ENCODE measurements around the gene CHST11. TPM values are rescaled to one million over a fixed set of nuclear protein-coding genes. Genes with fewer than 3 reads are reported as not detected.

Gene CHST11
- total and polyA plus RNA-seq, 2 donors: 4.7 to 10.0 TPM

DNA sequence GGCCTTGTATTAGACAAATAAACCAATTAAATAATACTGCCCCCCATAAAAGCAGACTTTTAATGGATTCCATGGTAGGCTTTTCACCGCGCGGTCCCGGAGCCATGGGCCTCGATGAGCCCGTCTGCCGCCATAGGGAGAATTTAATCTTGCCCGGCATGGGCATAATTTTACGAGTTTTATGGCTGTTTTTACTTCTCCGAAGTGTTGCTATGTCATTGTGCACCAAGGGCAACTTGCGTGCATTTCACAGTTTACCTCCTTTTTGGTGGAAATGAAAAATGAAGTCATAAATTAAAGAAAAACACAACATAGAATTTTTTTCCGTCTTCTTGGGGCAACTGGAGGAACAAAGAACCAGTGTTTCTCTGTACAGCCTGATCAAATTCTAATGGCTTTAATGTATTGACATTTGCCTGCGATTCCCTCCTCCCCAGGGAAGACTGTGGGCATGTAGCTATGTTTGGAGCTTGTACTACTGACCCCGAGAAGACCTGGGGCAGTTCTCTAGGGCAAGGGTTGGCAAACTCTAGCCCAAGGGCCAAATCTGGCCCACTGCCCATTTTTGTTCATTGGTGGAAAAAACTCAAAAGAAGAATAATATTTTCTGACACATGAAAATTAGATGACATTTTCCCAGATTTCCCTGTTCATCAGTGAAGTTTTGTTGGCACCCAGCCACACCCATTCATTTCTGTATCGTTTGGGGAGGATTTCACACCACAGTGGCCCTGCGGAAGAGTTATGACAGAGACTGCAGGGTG lies 142.7 kb downstream of the CHST11 start:
- H3K27ac ChIP-seq (ENCODE audit: low read depth): no peak overlapping the region
- 88% methylated on average over 16 of the region's 16 CpGs for WGBS
- H3K36me3 ChIP-seq (ENCODE audit: insufficient read depth): no peaks in the 10 kb centered on the region
- H3K4me3 ChIP-seq (ENCODE audit: low read depth, low read length): no peak overlapping the region
- no peak for DNase-seq (ENCODE audit: extremely low spot score)
- no peaks in the 10 kb centered on the region for H3K4me1 ChIP-seq (ENCODE audit: insufficient read depth)

DNA sequence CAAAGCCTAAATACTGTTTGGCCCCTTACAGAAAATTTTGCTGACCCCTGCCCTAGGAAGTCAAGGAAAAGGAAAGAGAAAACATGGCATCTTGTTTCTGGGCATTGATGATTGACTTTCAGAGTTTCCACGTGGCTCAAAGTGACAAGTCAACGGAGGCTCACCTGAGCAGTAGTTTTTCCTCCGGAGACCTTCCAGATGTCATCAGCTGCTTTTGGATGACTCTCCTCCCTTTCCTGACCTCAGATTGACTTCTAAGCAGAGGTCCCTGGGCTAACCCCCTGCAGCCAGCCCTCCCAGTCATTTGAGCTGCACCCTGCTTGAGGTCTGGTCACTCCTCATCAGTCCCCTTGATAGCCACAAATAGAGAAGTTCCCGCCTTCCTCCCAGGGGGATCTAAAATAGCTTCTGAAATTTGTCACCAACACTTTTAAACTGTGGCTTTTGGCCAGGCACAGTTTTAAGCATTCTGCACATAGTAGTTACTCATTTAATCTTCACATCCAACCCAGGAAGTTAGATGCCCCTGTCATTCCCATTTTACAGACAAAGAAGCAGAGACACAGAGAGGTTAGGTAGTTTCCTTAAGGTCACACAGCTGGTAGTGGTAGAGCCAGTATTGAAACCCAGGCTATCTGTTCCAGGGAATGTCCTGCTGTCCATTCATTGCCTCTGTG lies 143.4 kb downstream of the CHST11 start:
- Histone ChIP-seq H3K36me3 (ENCODE audit: insufficient read depth) (no peaks in the 10 kb centered on the region), H3K4me1 (ENCODE audit: insufficient read depth) (no peaks in the 10 kb centered on the region), H3K4me3 (ENCODE audit: low read depth, low read length) (no peak overlapping the region), H3K27ac (ENCODE audit: low read depth) (no peak overlapping the region)
- DNase-seq (ENCODE audit: extremely low spot score): no peak
- WGBS: 87% methylated on average over 4 of the region's 4 CpGs

DNA sequence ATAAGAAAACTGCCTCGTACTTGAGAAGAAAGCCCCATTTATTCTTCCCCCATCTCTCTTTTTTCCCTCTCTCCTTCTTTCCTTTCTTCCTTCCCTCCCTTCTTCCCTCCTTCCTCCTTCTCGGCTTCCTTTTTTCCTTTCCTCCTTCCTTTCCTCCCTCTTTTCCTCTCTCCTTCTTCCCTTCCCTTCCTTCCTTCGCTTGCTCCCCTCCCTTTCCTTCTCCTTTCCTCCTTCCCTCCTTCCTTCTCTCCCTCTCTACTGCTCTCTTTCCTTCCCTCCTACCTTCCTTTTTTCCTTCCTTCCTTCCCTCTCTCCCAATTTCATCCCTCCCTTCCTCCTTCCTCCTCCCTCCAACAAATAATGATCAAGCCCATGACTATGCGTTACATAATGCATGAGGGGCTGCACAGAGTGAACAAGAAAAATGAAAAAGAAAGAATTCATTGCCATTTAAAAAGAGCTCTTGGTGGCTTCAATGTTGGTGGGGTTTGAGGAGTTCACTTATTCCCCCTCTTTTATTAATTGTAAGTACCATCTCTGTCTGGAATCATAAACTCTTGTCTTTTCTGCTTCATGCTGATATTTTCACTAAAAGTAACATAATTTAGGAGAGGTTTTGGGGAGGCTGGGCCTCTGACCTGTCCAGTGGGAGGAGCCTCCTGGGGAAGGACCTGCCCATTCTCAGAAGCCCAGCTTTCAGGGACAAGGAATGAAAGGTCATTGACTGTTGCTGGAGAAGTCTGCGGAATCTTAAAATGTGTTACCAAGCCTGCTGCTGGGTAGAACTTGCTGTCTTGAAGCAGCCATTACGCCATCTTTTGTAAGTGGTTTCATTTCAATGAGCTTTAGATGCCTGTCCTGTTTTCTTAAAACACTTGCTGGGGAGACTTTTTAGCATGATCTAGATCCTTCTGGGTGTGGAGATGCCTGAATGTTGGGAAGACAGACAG lies 144.3 kb downstream of the CHST11 start:
- Histone ChIP-seq H3K4me1 (ENCODE audit: insufficient read depth) (no peaks in the 10 kb centered on the region), H3K27ac (ENCODE audit: low read depth) (no peak overlapping the region), H3K36me3 (ENCODE audit: insufficient read depth) (no peaks in the 10 kb centered on the region), H3K4me3 (ENCODE audit: low read depth, low read length) (no peak overlapping the region)
- DNase-seq (ENCODE audit: extremely low spot score): no peak
- WGBS: 93% methylated on average over 6 of the region's 6 CpGs

DNA sequence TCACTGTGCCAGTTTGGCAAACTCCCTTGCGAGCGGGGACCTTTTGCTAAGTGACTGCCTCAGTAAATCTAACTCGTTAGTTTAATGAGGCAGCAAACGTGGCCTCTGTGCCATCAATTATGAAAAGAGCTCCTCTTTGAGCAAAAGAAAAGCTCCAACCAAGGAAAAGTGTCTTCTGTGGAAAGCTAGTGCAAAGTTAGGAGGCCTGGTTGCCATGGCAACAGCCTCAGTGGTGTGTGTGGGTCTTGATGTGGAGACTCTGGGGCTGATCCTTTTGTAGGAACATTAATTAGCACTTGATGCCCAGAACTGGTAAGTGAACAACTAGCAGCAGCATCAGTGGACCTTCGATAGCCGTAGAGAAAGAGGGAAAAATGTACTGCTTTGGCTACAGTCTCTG lies 145.7 kb downstream of the CHST11 start:
- 96% methylated on average over 6 of the region's 6 CpGs for WGBS
- H3K27ac ChIP-seq (ENCODE audit: low read depth): no peak overlapping the region
- DNase-seq (ENCODE audit: extremely low spot score): no peak
- H3K36me3 ChIP-seq (ENCODE audit: insufficient read depth): no peaks in the 10 kb centered on the region
- H3K4me1 ChIP-seq (ENCODE audit: insufficient read depth): no peaks in the 10 kb centered on the region
- H3K4me3 ChIP-seq (ENCODE audit: low read depth, low read length): no peak overlapping the region

DNA sequence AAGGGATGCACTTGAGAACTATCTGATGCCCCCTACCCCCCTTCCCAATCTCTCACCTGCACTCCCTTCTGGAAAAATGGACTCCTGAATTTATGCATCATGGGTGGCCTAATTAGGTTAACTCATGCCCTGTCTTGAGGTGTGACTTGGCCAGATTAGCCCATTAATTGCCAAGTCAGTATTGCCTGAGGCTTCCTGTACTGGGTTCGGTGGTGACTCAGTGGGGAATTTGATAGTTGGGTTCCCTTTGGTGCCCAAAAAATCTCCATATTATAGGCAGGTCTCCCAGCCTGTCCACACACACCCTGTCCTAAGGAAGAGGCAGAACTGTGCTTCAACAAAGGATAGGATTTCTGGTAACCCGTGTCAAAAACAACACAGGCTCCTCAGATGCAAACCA lies 146.1 kb downstream of the CHST11 start:
- no peak overlapping the region for H3K4me3 ChIP-seq (ENCODE audit: low read depth, low read length)
- H3K4me1 ChIP-seq (ENCODE audit: insufficient read depth): no peaks in the 10 kb centered on the region
- no peaks in the 10 kb centered on the region for H3K36me3 ChIP-seq (ENCODE audit: insufficient read depth)
- no peak for DNase-seq (ENCODE audit: extremely low spot score)
- WGBS: 95% methylated on average over 2 of the region's 2 CpGs
- H3K27ac ChIP-seq (ENCODE audit: low read depth): no peak overlapping the region

DNA sequence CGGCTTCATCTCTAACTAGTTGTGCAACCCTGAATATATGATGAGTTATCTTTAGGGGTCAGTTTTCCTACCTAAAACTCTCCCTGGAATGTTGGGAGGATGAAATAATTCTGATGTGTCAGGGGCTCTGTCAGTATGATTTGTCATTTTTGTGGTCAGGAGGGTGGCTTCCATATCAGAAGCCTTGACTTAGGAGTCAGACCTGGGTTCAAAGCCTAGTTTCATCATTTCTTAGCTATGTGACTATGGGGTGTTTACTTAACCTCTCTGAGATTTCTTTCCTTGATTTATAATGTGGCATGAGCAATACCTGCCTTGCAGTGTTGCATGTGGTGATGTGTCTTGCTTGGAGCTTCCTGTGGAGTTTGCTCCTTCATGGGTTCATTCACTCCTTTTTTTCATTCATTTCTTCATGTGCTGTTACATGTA lies 146.8 kb downstream of the CHST11 start:
- no peak for DNase-seq (ENCODE audit: extremely low spot score)
- no peaks in the 10 kb centered on the region for H3K4me1 ChIP-seq (ENCODE audit: insufficient read depth)
- H3K4me3 ChIP-seq (ENCODE audit: low read depth, low read length): no peak overlapping the region
- no peak overlapping the region for H3K27ac ChIP-seq (ENCODE audit: low read depth)
- 97% methylated on average over 1 of the region's 1 CpG for WGBS
- no peaks in the 10 kb centered on the region for H3K36me3 ChIP-seq (ENCODE audit: insufficient read depth)

DNA sequence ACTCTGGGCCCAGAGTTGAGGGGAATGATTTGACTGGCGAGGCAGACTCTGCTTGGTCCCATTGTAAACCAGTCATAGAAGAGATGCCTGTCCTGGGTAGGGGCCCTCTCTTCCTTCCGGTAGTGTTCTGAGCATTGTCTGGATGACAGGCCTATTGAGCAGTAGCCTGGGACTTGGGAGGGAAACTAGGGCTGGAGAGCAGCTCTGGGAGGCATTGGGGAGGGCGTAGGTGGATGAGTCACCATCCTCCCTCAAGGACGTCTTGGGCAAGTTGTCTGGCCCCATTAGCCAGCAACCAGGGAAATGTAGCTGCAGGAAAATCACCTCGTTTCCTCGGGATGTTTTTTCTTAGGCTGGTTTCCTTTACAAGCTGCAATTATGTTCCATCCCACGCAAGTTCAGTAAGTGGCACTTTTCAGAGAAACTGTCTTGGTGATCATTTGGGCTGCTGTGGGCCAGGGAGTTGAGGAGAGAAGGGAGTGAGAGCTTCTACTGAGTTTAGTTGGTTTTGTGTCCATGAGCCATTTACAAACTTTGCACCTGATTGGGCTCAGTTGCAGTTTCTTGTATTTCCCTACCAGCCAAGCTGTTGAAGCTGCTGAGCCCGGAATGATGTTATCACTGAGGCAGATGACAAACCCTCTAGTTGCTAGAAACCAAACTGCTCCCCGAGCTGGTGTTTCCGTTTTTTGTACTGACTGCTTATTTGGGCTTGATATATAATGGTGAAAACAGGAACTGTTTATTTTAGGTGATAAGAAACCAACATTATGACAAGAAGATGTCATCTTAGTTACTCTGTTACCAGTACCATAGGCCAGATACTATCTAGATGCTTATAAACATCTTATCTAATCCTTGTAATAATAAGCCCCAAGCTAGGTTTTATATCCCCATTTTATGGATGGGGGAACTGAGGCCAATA lies 147.6 kb downstream of the CHST11 start:
- Histone ChIP-seq H3K27ac (ENCODE audit: low read depth) (no peak overlapping the region), H3K36me3 (ENCODE audit: insufficient read depth) (no peaks in the 10 kb centered on the region), H3K4me1 (ENCODE audit: insufficient read depth) (no peaks in the 10 kb centered on the region), H3K4me3 (ENCODE audit: low read depth, low read length) (no peak overlapping the region)
- 43% methylated on average over 10 of the region's 10 CpGs for WGBS
- DNase-seq (ENCODE audit: extremely low spot score): no peak

DNA sequence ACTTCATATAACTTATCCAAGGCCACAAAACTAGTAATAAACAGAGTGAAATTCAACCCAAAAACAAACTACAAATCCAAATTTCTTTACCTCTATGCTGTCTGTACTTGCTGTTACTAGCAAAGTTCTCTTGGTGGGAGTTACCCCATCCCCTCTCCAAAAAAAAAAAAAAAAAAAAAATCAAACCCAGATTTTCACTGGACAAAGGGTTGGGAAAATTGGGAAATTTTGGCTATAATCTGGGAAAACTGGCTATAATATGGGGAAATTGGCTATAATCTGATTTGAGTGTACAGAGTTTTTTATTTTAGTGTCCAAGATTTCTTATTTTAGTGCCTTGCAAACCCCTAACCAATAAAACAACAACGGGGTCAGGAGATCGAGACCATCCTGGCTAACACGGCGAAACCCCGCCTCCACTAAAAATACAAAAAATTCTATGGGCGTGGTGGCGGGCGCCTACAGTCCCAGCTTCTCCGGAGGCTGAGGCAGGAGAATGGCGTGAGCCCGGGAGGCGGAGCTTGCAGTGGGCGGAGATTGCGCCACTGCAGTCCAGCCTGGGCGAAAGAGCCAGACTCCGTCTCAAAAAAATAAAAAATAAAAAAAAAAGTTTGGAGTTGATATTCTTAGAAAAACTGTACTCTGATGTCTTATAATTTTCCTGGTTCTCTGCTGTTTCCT lies 148.4 kb downstream of the CHST11 start:
- Histone ChIP-seq H3K4me3 (ENCODE audit: low read depth, low read length) (no peak overlapping the region), H3K27ac (ENCODE audit: low read depth) (no peak overlapping the region), H3K4me1 (ENCODE audit: insufficient read depth) (no peaks in the 10 kb centered on the region), H3K36me3 (ENCODE audit: insufficient read depth) (no peaks in the 10 kb centered on the region)
- no peak for DNase-seq (ENCODE audit: extremely low spot score)
- WGBS: 89% methylated on average over 16 of the region's 16 CpGs

DNA sequence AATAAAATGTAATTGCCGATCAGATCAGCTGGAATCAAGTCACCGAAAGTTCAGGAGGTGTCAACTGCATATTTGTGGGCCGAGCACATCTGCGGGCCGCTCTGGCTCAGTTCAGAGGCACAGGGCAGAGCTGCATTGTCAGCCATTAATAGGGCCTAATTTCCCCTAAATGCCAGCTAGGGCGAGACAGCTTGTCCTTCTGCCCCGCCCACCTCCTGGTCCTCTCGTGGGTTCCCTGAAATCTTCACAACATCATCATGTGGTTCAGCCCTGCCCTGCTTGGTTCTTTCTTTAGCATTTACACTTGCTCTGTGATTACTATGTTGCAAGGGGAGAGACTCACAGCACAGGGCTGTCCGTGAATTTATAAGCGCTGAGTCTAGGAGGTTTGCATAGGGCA lies 148.9 kb downstream of the CHST11 start:
- Histone ChIP-seq H3K27ac (ENCODE audit: low read depth) (no peak overlapping the region), H3K4me3 (ENCODE audit: low read depth, low read length) (no peak overlapping the region)

DNA sequence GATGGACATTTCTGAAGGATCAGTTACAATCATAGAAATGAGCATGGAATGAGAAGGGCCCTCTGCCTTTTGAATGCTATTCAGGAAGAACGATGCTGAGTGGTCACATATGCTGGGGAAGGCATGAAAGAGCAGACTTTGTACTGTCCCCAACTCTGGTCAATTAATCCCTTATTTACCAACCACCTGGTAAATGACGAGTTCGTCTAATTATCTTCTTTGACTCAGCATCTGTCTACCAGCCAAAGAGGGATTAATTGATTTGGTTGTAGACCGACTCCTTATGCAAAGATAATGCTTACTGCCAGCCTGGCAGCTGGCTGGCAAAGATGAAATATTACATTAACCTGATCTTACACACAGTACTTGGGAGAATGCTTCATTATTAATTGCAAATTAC lies 152.2 kb downstream of the CHST11 start:
- Histone ChIP-seq H3K4me3 (ENCODE audit: low read depth, low read length) (no peak overlapping the region), H3K4me1 (ENCODE audit: insufficient read depth) (no peaks in the 10 kb centered on the region), H3K36me3 (ENCODE audit: insufficient read depth) (no peaks in the 10 kb centered on the region), H3K27ac (ENCODE audit: low read depth) (no peak overlapping the region)
- WGBS: 91% methylated on average over 4 of the region's 4 CpGs
- DNase-seq (ENCODE audit: extremely low spot score): no peak

More for the DNA sequence above, 148.9 kb downstream of the CHST11 start:
- 72% methylated on average over 10 of the region's 10 CpGs for WGBS
- Histone ChIP-seq H3K4me1 (ENCODE audit: insufficient read depth) (no peaks in the 10 kb centered on the region), H3K36me3 (ENCODE audit: insufficient read depth) (no peaks in the 10 kb centered on the region)
- DNase-seq (ENCODE audit: extremely low spot score): no peak

DNA sequence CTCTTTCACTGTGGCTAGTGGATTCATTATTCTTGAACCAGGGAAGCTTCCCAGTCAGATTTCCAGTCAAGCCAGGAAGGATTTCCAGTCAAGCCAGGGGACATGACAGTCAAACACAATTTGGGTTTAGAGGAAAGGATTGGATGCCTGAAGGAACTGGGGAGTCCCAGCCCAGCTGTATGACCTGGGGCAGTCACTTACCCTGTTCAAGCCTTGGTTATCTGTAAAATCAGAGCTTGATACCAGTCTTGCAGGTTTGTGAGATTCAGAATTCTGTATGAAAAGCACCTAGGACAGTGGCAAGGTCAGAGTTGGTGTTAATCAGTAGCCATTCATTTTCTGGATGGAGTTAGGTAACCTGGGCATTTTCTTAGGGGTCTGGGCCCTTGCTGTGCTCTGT lies 152.7 kb downstream of the CHST11 start:
- no peaks in the 10 kb centered on the region for H3K4me1 ChIP-seq (ENCODE audit: insufficient read depth)
- H3K27ac ChIP-seq (ENCODE audit: low read depth): no peak overlapping the region
- no peak for DNase-seq (ENCODE audit: extremely low spot score)
- H3K36me3 ChIP-seq (ENCODE audit: insufficient read depth): no peaks in the 10 kb centered on the region
- no peak overlapping the region for H3K4me3 ChIP-seq (ENCODE audit: low read depth, low read length)

DNA sequence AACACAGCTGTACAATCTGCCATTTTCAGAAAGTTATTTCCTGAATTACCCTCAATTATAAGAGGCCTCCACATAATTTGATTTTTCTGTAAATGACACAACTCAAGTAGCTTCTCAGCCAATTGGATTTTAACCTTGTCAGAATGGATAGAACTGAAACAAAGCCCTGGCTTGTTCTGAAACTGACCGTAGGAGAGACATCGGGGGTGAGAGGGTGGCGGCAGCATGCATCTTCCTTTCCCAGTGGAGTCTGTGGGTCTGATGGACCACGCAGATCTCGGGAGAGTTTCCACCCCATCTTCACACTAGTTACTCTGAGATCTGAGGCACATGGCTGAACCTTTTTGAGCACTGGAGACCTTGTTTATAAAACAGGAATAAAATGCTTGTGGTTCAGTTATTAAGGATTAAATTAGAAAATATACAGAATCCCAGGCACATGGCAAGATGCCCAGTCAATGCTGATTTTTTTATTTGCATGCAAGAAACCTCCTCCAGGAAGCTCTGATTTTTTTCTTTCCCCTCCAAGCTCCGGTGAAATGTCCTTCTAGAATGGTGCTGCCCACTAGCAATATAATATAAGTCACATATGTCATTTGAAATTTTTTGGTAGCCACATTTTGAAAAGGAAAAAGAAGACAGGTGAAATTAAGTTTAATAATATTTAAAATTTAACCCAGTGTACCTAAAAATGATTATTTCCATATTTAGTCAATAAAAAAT lies 153.9 kb downstream of the CHST11 start:
- H3K27ac ChIP-seq (ENCODE audit: low read depth): no peak overlapping the region
- WGBS: 84% methylated on average over 6 of the region's 6 CpGs
- no peaks in the 10 kb centered on the region for H3K4me1 ChIP-seq (ENCODE audit: insufficient read depth)
- no peaks in the 10 kb centered on the region for H3K36me3 ChIP-seq (ENCODE audit: insufficient read depth)
- no peak overlapping the region for H3K4me3 ChIP-seq (ENCODE audit: low read depth, low read length)
- DNase-seq (ENCODE audit: extremely low spot score): no peak
